ENCODE measurements around the gene ANGPTL2. TPM values are rescaled to one million over a fixed set of nuclear protein-coding genes. Genes with fewer than 3 reads are reported as not detected.

Gene ANGPTL2
- total RNA-seq, 1 donor from 2014 or later = 39.7 TPM

GRCh38 chr9:127053960-127054359, 68.5 kb downstream of the ANGPTL2 start:
- H3K4me3 Mint-ChIP-seq (ENCODE audit: unreplicated experiment) = no peak overlapping the region

GRCh38 chr9:127053057-127053821, 69.2 kb downstream of the ANGPTL2 start:
- no peak for DNase-seq (ENCODE audit: low spot score)

More at GRCh38 chr9:127053960-127054359, 68.5 kb downstream of the ANGPTL2 start:
- Mint-ChIP-seq H3K4me1 (ENCODE audit: low read depth) (peaks cover 8% of the 10 kb centered on the region), H3K27ac (ENCODE audit: unreplicated experiment) (no peak overlapping the region), H3K9me3 (ENCODE audit: low read depth) (no peaks in the 10 kb centered on the region), H3K36me3 (ENCODE audit: low read depth) (no peaks in the 10 kb centered on the region), H3K27me3 (ENCODE audit: low read depth) (no peaks in the 10 kb centered on the region)
- DNase-seq (ENCODE audit: low spot score) = no peak
- TF ChIP-seq CTCF (IDR thresholded peaks at IDR 0.05) = no peak

GRCh38 chr9:127051881-127052595, 70.4 kb downstream of the ANGPTL2 start:
- Mint-ChIP-seq H3K36me3 (ENCODE audit: low read depth) (no peaks in the 10 kb centered on the region), H3K9me3 (ENCODE audit: low read depth) (no peaks in the 10 kb centered on the region), H3K4me3 (ENCODE audit: unreplicated experiment) (no peak overlapping the region), H3K4me1 (ENCODE audit: low read depth) (peaks cover 12% of the 10 kb centered on the region), H3K27ac (ENCODE audit: unreplicated experiment) (no peak overlapping the region), H3K27me3 (ENCODE audit: low read depth) (no peaks in the 10 kb centered on the region)
- TF ChIP-seq CTCF (IDR thresholded peaks at IDR 0.05) = no peak
- no peak for DNase-seq (ENCODE audit: low spot score)

More at GRCh38 chr9:127053057-127053821, 69.2 kb downstream of the ANGPTL2 start:
- no peak for TF ChIP-seq CTCF (IDR thresholded peaks at IDR 0.05)
- Mint-ChIP-seq H3K9me3 (ENCODE audit: low read depth) (no peaks in the 10 kb centered on the region), H3K27ac (ENCODE audit: unreplicated experiment) (no peak overlapping the region), H3K4me3 (ENCODE audit: unreplicated experiment) (no peak overlapping the region), H3K4me1 (ENCODE audit: low read depth) (peaks cover 12% of the 10 kb centered on the region), H3K36me3 (ENCODE audit: low read depth) (no peaks in the 10 kb centered on the region), H3K27me3 (ENCODE audit: low read depth) (no peaks in the 10 kb centered on the region)

- no peak for TF ChIP-seq CTCF (IDR thresholded peaks at IDR 0.05)
- Mint-ChIP-seq H3K27me3 (ENCODE audit: low read depth) (no peaks in the 10 kb centered on the region), H3K4me3 (ENCODE audit: unreplicated experiment) (no peak overlapping the region), H3K36me3 (ENCODE audit: low read depth) (no peaks in the 10 kb centered on the region), H3K4me1 (ENCODE audit: low read depth) (peaks cover 12% of the 10 kb centered on the region), H3K9me3 (ENCODE audit: low read depth) (no peaks in the 10 kb centered on the region), H3K27ac (ENCODE audit: unreplicated experiment) (no peak overlapping the region)
- no peak for DNase-seq (ENCODE audit: low spot score)
Measured at GRCh38 chr9:127050591-127051001, 71.8 kb downstream of the ANGPTL2 start.

- TF ChIP-seq CTCF (IDR thresholded peaks at IDR 0.05) = no peak
- H3K4me1 Mint-ChIP-seq (ENCODE audit: low read depth) = peaks cover 12% of the 10 kb centered on the region
- no peaks in the 10 kb centered on the region for H3K27me3 Mint-ChIP-seq (ENCODE audit: low read depth)
- no peaks in the 10 kb centered on the region for H3K36me3 Mint-ChIP-seq (ENCODE audit: low read depth)
- H3K4me3 Mint-ChIP-seq (ENCODE audit: unreplicated experiment) = no peak overlapping the region
- H3K27ac Mint-ChIP-seq (ENCODE audit: unreplicated experiment) = no peak overlapping the region
- no peaks in the 10 kb centered on the region for H3K9me3 Mint-ChIP-seq (ENCODE audit: low read depth)
- DNase-seq (ENCODE audit: low spot score) = no peak
Measured at GRCh38 chr9:127050152-127050551, 72.3 kb downstream of the ANGPTL2 start.

Measured in chondrocyte (in vitro differentiated cells).